Prostate gland (tissue), 2 donors: ENCODE measurements around the gene DDX5. TPM values are rescaled to one million over a fixed set of nuclear protein-coding genes. Genes with fewer than 3 reads are reported as not detected.
"Not testable (repeated sequence)": the region's sequence is repeated elsewhere in the genome, so short reads cannot be mapped to it uniquely, and the experiment has no call there.

Experiments
- DNase-seq: peaks from one replicate; pipeline ENCODE4 v3.0.0-alpha.2; 2019; ENCODE audit warnings: low spot score
- H3K27ac ChIP-seq, 2 donors: fragments of 200-600 bp; sonication (generic); 2 replicates each; pipeline ENCODE4 v1.5.1; 2017 to 2019
- H3K27me3 ChIP-seq: fragments of 200-600 bp; sonication (generic); replicated peaks from 2 replicates; pipeline ENCODE4 v1.5.1; 2019; ENCODE audit not compliant: insufficient read depth
- H3K36me3 ChIP-seq, 2 donors: fragments of 200-600 bp; sonication (generic); 1 replicate in 1 of 2; 2 replicates in 1 of 2; pipeline versions ENCODE4 v1.5.1 to v1.8.1; 2017 to 2019
- H3K4me1 ChIP-seq: fragments of 200-600 bp; sonication (generic); replicated peaks from 2 replicates; pipeline ENCODE4 v1.5.1; 2019
- H3K4me3 ChIP-seq, 2 donors: fragments of 200-600 bp; sonication (generic); 2 replicates each; pipeline ENCODE4 v1.5.1; 2017 to 2019
- H3K9me3 ChIP-seq: fragments of 200-600 bp; sonication (generic); 2 replicates; pipeline ENCODE4 v1.5.1; 2017
- CTCF ChIP-seq, 4 experiments: fragments of 200-600 bp in 2 of 4; fragments of 450-650 bp in 2 of 4; sonication (generic) in 2 of 4; IDR thresholded peaks; 1 replicate in 3 of 4; 2 replicates in 1 of 4; pipeline ENCODE4 v1.5.1; 2016 to 2019; ENCODE audit warnings: antibody characterized with exemption in 4 of 4, mild to moderate bottlenecking in 2 of 4, moderate library complexity in 2 of 4
- POLR2A ChIP-seq: fragments of 450-650 bp; IDR thresholded peaks from one replicate; pipeline ENCODE4 v1.6.1; 2016; ENCODE audit warnings: antibody characterized with exemption, mild to moderate bottlenecking
- POLR2AphosphoS5 ChIP-seq: sonication (generic); formaldehyde crosslinking; IDR thresholded peaks from one replicate; pipeline ENCODE4 v1.6.1; 2017; ENCODE audit warnings: antibody characterized with exemption
- WGBS: methylation state at CpG from one replicate; pipeline ENCODE4 v1.1.5; 2018; 5-methylcytosine and 5-hydroxymethylcytosine counted together
- intact Hi-C: fragments of 100-400 bp; cut with DNase I; formaldehyde crosslinking; loops from one replicate; pipeline ENCODE4 v1.14.2; 2022
- total RNA-seq, 2 donors: library from RNA; depleted of rRNA; stranded (reverse); fragments of >200 nt; gene quantifications; one replicate each; pipeline ENCODE4 v1.1.0, GENCODE V29; 2016

Gene DDX5
- total RNA-seq, 2 donors from 2014 or later = 1,009 to 1,102 TPM

- Histone ChIP-seq H3K4me1 (peaks cover 14% of the 10 kb centered on the region), H3K36me3 (peaks cover 14 to 22% of the 10 kb centered on the region in 2 donors), H3K4me3 (peak within 1 kb of the TSS; percentile 61 to 62), H3K27me3 (no peaks in the 10 kb centered on the region), H3K9me3 (no peaks in the 10 kb centered on the region), H3K27ac (peak within 1 kb of the TSS; percentile 70 to 71)
- TF ChIP-seq POLR2AphosphoS5 (peak; percentile 94), POLR2A (peak; percentile 51), CTCF (IDR thresholded peaks at IDR 0.05) (peak in 3 of 4 experiments; percentile 14 to 51 (median 37))
- intact Hi-C loops = no loop called here
- under 1% methylated on average over 50 of the region's 50 CpGs for WGBS
- peak; percentile 85 for DNase-seq
Measured at GRCh38 chr17:64496786-64497564, 9.1 kb downstream of the DDX5 start, which contains the start of gene POLG2. TSS of gene POLG2 (minus strand) at chr17:64497054. CDS start at chr17:64496968, 86 bp downstream.

GRCh38 chr17:64496348-64496785 is 9.7 kb downstream of the DDX5 start:
- H3K9me3 ChIP-seq = no peaks in the 10 kb centered on the region
- peaks cover 10 to 16% of the 10 kb centered on the region in 2 donors for H3K36me3 ChIP-seq
- no peak for DNase-seq
- no peaks in the 10 kb centered on the region for H3K27me3 ChIP-seq
- 0% methylated on average over 20 of the region's 20 CpGs for WGBS
- no peak for TF ChIP-seq CTCF (IDR thresholded peaks at IDR 0.05)
- TF ChIP-seq POLR2AphosphoS5 = no peak
- TF ChIP-seq POLR2A = no peak
- H3K27ac ChIP-seq = peak overlapping the region; percentile 70 to 71
- intact Hi-C loops = no loop called here
- H3K4me3 ChIP-seq = peak overlapping the region; percentile 61 to 62
- H3K4me1 ChIP-seq = peaks cover 14% of the 10 kb centered on the region

GRCh38 chr17:64495300-64495699 is 10.8 kb downstream of the DDX5 start:
- DNase-seq, H3K4me3 ChIP-seq, H3K27ac ChIP-seq, H3K9me3 ChIP-seq, H3K27me3 ChIP-seq, H3K36me3 ChIP-seq, intact Hi-C loops: not testable (repeated sequence)
- H3K4me1 ChIP-seq = peaks cover 14% of the 10 kb centered on the region
- WGBS = 95% methylated on average over 5 of the region's 5 CpGs

GRCh38 chr17:64494121-64494520 is 12.0 kb downstream of the DDX5 start:
- Histone ChIP-seq H3K4me1 (peaks cover 14% of the 10 kb centered on the region), H3K36me3 (peaks cover 0 to 2% of the 10 kb centered on the region in 2 donors), H3K4me3 (no peak overlapping the region), H3K27me3 (no peaks in the 10 kb centered on the region), H3K9me3 (no peaks in the 10 kb centered on the region), H3K27ac (no peak overlapping the region)
- 94% methylated on average over 2 of the region's 2 CpGs for WGBS
- TF ChIP-seq POLR2AphosphoS5 (no peak), POLR2A (no peak), CTCF (IDR thresholded peaks at IDR 0.05) (no peak)
- no peak for DNase-seq
- intact Hi-C loops = loop anchor here (5.0 kb wide), 1 partner anchor 72 kb away; no protein-coding TSS in a partner anchor

- WGBS = 88% methylated on average over 6 of the region's 6 CpGs
- no peak for TF ChIP-seq POLR2A
- TF ChIP-seq CTCF (IDR thresholded peaks at IDR 0.05) = peak in 3 of 4 experiments; percentile 18 to 67 (median 37)
- no peak for TF ChIP-seq POLR2AphosphoS5
- Histone ChIP-seq H3K27me3 (no peaks in the 10 kb centered on the region), H3K4me1 (peaks cover 5% of the 10 kb centered on the region), H3K4me3 (no peak overlapping the region), H3K36me3 (peaks cover 0 to 2% of the 10 kb centered on the region in 2 donors), H3K9me3 (no peaks in the 10 kb centered on the region), H3K27ac (no peak overlapping the region)
- DNase-seq = no peak
- intact Hi-C loops = loop anchor here (5.0 kb wide), 1 partner anchor 70 kb away; no protein-coding TSS in a partner anchor
Measured at GRCh38 chr17:64492481-64493109, 13.5 kb downstream of the DDX5 start.
